Fibroblast of pulmonary artery (primary cell): Measurements from ENCODE around the gene ADGRF1.

Source experiments
- DNase-seq: peaks from one replicate; pipeline ENCODE4 v3.0.0-alpha.2; 2010; ENCODE audit warnings: low read depth
- H3K4me3 ChIP-seq: replicated peaks from 2 replicates; pipeline ENCODE4 v1.5.1; 2011; ENCODE audit warnings: low read depth, mild to moderate bottlenecking, control low read depth, low read length, moderate library complexity
- CTCF ChIP-seq: IDR thresholded peaks from 2 replicates; pipeline ENCODE4 v1.5.1; 2011; ENCODE audit warnings: mild to moderate bottlenecking, control low read depth, low read length, inconsistent platforms; ENCODE audit errors: missing control alignments

Gene ADGRF1

GRCh38 chr6:47072667-47073066 lies 30.5 kb upstream of the ADGRF1 start:
- no peak for TF ChIP-seq CTCF
- H3K4me3 ChIP-seq = no peak overlapping the region
- no peak for DNase-seq

DNA sequence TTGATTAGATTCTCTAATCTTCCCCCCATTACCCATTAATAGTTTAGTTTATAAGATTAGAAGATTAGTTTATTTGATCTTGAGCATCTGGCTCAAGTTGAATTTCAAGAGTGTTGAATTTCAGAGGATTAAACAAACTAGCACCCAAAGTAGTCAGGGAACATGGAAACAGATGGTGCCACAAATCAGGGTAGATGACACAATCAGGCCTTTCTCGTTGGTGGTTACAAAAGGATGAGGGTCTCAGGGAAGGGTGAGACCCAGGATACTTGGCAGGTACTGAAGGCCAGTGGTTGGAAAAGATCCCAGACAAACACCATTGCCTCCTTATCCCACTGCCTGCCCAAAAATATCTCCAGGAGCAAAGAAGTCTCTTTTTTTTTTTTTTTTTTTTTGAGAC lies 29.5 kb upstream of the ADGRF1 start:
- no peak overlapping the region for H3K4me3 ChIP-seq
- DNase-seq = no peak
- TF ChIP-seq CTCF = no peak

- DNase-seq = no peak
- H3K4me3 ChIP-seq = no peak overlapping the region
- TF ChIP-seq CTCF = no peak
Observed at GRCh38 chr6:47070461-47070860, 28.3 kb upstream of the ADGRF1 start.

DNA sequence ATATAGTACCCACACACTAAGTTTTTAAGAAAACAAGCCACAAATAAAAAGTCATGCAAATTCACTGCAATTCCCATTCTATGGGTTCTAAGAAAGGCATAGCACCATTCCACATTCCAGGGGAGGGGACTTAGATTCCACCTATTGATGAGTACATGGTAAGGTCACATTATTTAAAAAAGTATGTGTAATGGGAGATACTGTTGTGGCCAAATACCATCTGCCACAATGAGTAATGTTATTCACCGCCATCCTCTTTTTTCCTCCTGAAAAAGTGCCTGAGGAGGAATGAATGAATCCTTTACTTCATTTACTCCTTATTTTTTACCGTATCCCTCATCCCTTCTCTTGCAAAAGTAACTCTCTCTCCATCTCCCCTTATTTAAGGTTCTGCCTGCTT lies 27.0 kb upstream of the ADGRF1 start:
- TF ChIP-seq CTCF = no peak
- DNase-seq = no peak
- no peak overlapping the region for H3K4me3 ChIP-seq

- DNase-seq = no peak
- H3K4me3 ChIP-seq = no peak overlapping the region
- TF ChIP-seq CTCF = no peak
Observed at GRCh38 chr6:47066418-47066817, 24.3 kb upstream of the ADGRF1 start.

- DNase-seq = no peak
- TF ChIP-seq CTCF = no peak
- no peak overlapping the region for H3K4me3 ChIP-seq
Observed at GRCh38 chr6:47064274-47064673, 22.1 kb upstream of the ADGRF1 start.

DNA sequence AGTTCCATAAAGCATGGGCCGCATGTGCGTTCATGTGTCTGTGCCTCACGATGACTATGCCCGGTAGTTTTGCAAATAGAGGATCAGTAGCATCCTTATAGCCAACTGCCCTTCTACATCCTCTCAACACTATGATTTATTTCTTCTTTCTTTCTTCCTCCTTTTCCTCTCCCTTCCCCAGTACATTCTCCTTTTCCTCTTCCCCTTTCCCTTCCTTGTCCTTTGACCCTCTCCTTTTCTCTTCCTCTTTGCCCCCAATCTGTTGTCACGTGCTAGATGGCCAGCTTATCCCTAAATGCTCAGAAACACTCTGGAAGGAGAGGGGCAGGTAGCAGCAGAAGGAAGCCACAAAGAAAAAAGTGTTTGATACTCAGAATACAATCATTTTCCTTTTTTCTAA lies 20.2 kb upstream of the ADGRF1 start:
- DNase-seq = no peak
- no peak for TF ChIP-seq CTCF
- no peak overlapping the region for H3K4me3 ChIP-seq
